RWPE1 (cell line): ENCODE data around the gene DDX43.

Source experiments
- CTCF ChIA-PET: fragments of 350-600 bp; sonication (Branson Sonifier 250); formaldehyde crosslinking; extraction: SDS; loops from one replicate; lab custom pipeline; 2021; lab: Yijun Ruan, JAX
- POLR2A ChIA-PET: fragments of 400-600 bp; formaldehyde crosslinking; extraction: SDS; loops from one replicate; lab custom pipeline; 2020; ENCODE audit warnings: antibody characterized with exemption; ENCODE audit not compliant: low non-redundant PET; lab: Yijun Ruan, JAX
- DNase-seq: peaks from one replicate; pipeline ENCODE4 v3.0.0; 2012; ENCODE audit warnings: low spot score
- H3K27ac ChIP-seq: fragments of 450-650 bp; 2 replicates; pipeline ENCODE4 v1.5.1; 2017
- CTCF ChIP-seq: fragments of 450-650 bp; conservative IDR thresholded peaks from 2 replicates; pipeline ENCODE4 v1.5.1; 2017; ENCODE audit warnings: low read depth, mild to moderate bottlenecking

DDX43 gene

DNA sequence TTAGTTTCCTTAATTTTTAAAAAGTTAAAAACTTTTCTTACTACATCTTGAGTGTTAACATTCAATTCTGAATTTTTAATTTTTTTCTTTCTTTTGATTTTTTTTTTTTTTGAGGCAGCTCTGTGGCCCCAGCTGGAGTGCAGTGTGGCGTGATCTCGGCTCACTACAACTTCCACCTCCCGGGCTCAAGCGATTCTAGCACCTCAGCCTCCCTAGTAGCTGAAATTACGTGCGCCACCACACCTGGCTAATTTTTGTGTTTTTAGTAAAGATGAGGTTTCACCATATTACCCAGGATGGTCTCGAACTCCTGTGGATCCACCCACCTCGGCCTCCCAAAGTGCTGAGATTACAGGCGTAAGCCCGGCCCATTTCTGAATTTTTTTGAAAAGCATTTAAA is 1.2 kb downstream of the DDX43 start:
- no peak for TF ChIP-seq CTCF
- DNase-seq, result no peak
- ChIA-PET POLR2A (no interaction called here), CTCF (no interaction called here)
- no peak overlapping the region for H3K27ac ChIP-seq

- H3K27ac ChIP-seq, result no peak overlapping the region
- DNase-seq, result no peak
- ChIA-PET POLR2A (no interaction called here), CTCF (no interaction called here)
- TF ChIP-seq CTCF, result no peak
These were observed 6.0 kb downstream of the DDX43 start for GRCh38 chr6:73400656-73401055.

- CTCF ChIA-PET, result no interaction called here
- POLR2A ChIA-PET, result no interaction called here
- TF ChIP-seq CTCF, result no peak
- H3K27ac ChIP-seq, result no peak overlapping the region
- DNase-seq, result no peak
These were observed 14.8 kb downstream of the DDX43 start for GRCh38 chr6:73409395-73409794.

- ChIA-PET CTCF (no interaction called here), POLR2A (no interaction called here)
- no peak for TF ChIP-seq CTCF
- DNase-seq, result no peak
- H3K27ac ChIP-seq, result no peak overlapping the region
These were observed 18.5 kb downstream of the DDX43 start for GRCh38 chr6:73413102-73413501.

DNA sequence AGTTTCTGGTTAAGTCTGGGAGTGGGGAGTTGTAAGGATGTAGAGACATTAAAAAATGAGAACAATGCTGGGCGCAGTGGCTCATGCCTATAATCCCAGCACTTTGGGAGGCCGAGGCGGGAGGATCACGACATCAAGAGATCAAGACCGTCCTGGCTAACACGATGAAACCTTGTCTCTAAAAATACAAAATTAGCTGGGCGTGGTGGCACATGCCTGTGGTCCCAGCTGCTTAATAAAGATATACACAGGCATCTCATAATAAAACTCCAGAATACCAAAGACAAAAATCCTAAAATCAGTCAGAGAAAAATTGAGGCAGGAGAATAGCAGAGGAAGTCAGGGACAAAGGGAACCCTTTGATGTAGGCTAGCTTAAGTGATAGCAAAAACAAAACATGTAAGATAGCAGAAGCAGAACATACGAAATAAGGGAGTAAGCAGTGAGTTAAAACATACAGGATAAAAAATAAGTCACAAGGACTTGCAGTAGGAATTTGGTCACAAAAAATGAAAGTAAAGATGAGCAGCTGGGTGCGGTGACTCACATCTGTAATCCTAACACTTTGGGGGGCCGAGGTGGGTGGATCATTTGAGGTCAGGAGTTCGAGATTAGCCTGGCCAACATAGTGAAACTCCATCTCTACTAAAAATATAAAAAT is 23.6 kb downstream of the DDX43 start:
- DNase-seq, result no peak
- ChIA-PET CTCF (no interaction called here), POLR2A (no interaction called here)
- TF ChIP-seq CTCF, result no peak
- H3K27ac ChIP-seq, result no peak overlapping the region

- DNase-seq, result no peak
- TF ChIP-seq CTCF, result no peak
- ChIA-PET POLR2A (no interaction called here), CTCF (interaction anchor here (0.7 kb wide), 1 partner anchor 127 kb away, joined by 3 read pairs; no protein-coding TSS in a partner anchor)
- no peak overlapping the region for H3K27ac ChIP-seq
These were observed 26.9 kb downstream of the DDX43 start for GRCh38 chr6:73421534-73421933.
